Left ventricle myocardium inferior (tissue), 1 donor: ENCODE results near the gene ECM1. TPM values are rescaled to one million over a fixed set of nuclear protein-coding genes. Genes with fewer than 3 reads are reported as not detected.

Experiments
- DNase-seq: peaks from one replicate; pipeline ENCODE4 v3.0.0-alpha.2; 2020
- H3K27ac ChIP-seq: fragments of 200-600 bp; replicated peaks from 2 replicates; pipeline ENCODE4 v1.8.0; 2021
- H3K27me3 ChIP-seq: fragments of 200-600 bp; 2 replicates; pipeline ENCODE4 v1.8.0; 2021; ENCODE audit warnings: low read depth
- H3K36me3 ChIP-seq: fragments of 200-600 bp; 2 replicates; pipeline ENCODE4 v1.8.0; 2021
- H3K4me1 ChIP-seq: fragments of 200-600 bp; 2 replicates; pipeline ENCODE4 v1.8.0; 2021
- H3K4me3 ChIP-seq: fragments of 200-600 bp; 2 replicates; pipeline ENCODE4 v1.8.0; 2021; ENCODE audit warnings: mild to moderate bottlenecking, moderate library complexity
- H3K9me3 ChIP-seq: fragments of 200-600 bp; replicated peaks from 2 replicates; pipeline ENCODE4 v1.8.0; 2021
- CTCF ChIP-seq: fragments of 200-600 bp; IDR thresholded peaks from 2 replicates; pipeline ENCODE4 v1.8.0; 2021; ENCODE audit warnings: antibody characterized with exemption, mild to moderate bottlenecking, borderline replicate concordance
- intact Hi-C: fragments of 100-400 bp; cut with micrococcal nuclease; formaldehyde crosslinking; loops from one replicate; pipeline ENCODE4 v1.11.0; 2022
- total RNA-seq: library from RNA; stranded (reverse); fragmentation: NEBNext Ultra II Directional; extraction: Animal tissue kit (Norgen Biotek cat#: 25700); gene quantifications from one replicate; pipeline ENCODE4 v1.2.1, GENCODE V29; 2021
- donor health status: DM: no; HTN: yes; CAD: no; lungs with severe emphysema.

The ECM1 gene
- total RNA-seq, 1 donor from 2014 or later: 20.1 TPM

GRCh38 chr1:150544204-150544603, 36.3 kb downstream of the ECM1 start:
- TF ChIP-seq CTCF: no peak
- Histone ChIP-seq H3K27me3 (no peaks in the 10 kb centered on the region), H3K4me1 (peaks cover 12% of the 10 kb centered on the region), H3K9me3 (no peaks in the 10 kb centered on the region), H3K27ac (peak overlapping the region; percentile 57), H3K36me3 (no peaks in the 10 kb centered on the region), H3K4me3 (no peak overlapping the region)
- intact Hi-C loops: no loop called here
- no peak for DNase-seq

- intact Hi-C loops: no loop called here
- Histone ChIP-seq H3K27ac (no peak overlapping the region), H3K27me3 (no peaks in the 10 kb centered on the region), H3K4me1 (peaks cover 25% of the 10 kb centered on the region), H3K9me3 (no peaks in the 10 kb centered on the region), H3K4me3 (no peak overlapping the region), H3K36me3 (no peaks in the 10 kb centered on the region)
- no peak for TF ChIP-seq CTCF
- no peak for DNase-seq
Measured at GRCh38 chr1:150545486-150546032, 37.6 kb downstream of the ECM1 start.

- no peaks in the 10 kb centered on the region for H3K27me3 ChIP-seq
- intact Hi-C loops: no loop called here
- no peak overlapping the region for H3K27ac ChIP-seq
- H3K9me3 ChIP-seq: no peaks in the 10 kb centered on the region
- no peak for DNase-seq
- H3K36me3 ChIP-seq: no peaks in the 10 kb centered on the region
- TF ChIP-seq CTCF: no peak
- no peak overlapping the region for H3K4me3 ChIP-seq
- H3K4me1 ChIP-seq: peaks cover 34% of the 10 kb centered on the region
Measured at GRCh38 chr1:150546294-150546937, 38.5 kb downstream of the ECM1 start.

GRCh38 chr1:150548324-150548631, 40.4 kb downstream of the ECM1 start:
- Histone ChIP-seq H3K27ac (peak overlapping the region; percentile 93), H3K4me1 (peaks cover 52% of the 10 kb centered on the region), H3K4me3 (peak overlapping the region; percentile 70), H3K9me3 (no peaks in the 10 kb centered on the region), H3K27me3 (no peaks in the 10 kb centered on the region), H3K36me3 (no peaks in the 10 kb centered on the region)
- no peak for DNase-seq
- TF ChIP-seq CTCF: no peak
- intact Hi-C loops: no loop called here

GRCh38 chr1:150548632-150549495, 41.0 kb downstream of the ECM1 start, which contains the start of gene ADAMTSL4:
TSS of gene ADAMTSL4 (plus strand) at chr1:150549408. CDS start at chr1:150552289, 2,881 bp downstream.
- no peaks in the 10 kb centered on the region for H3K36me3 ChIP-seq
- H3K9me3 ChIP-seq: no peaks in the 10 kb centered on the region
- intact Hi-C loops: no loop called here
- peaks cover 54% of the 10 kb centered on the region for H3K4me1 ChIP-seq
- no peaks in the 10 kb centered on the region for H3K27me3 ChIP-seq
- peak; percentile 62 for DNase-seq
- H3K4me3 ChIP-seq: peak within 1 kb of the TSS; percentile 70
- TF ChIP-seq CTCF: peak; percentile 46
- peak within 1 kb of the TSS; percentile 93 for H3K27ac ChIP-seq
